Loucy (cell line): ENCODE measurements around the gene LILRB3.

Experiments
- H2AFZ ChIP-seq: fragments of 200-600 bp; sonication (generic); 2 replicates; pipeline ENCODE4 v1.6.0; 2016; ENCODE audit warnings: antibody characterized with exemption, mild to moderate bottlenecking, low read length, moderate library complexity
- H3F3A ChIP-seq: fragments of 200-600 bp; 2 replicates; pipeline ENCODE4 v1.6.0; 2016; ENCODE audit warnings: antibody characterized with exemption, low read depth, mild to moderate bottlenecking
- H3K27me3 ChIP-seq: fragments of 200-600 bp; sonication (generic); 2 replicates; pipeline ENCODE4 v1.6.1; 2014; ENCODE audit warnings: low read length, mild to moderate bottlenecking; ENCODE audit not compliant: insufficient read depth, poor library complexity, severe bottlenecking
- H3K36me3 ChIP-seq: fragments of 200-600 bp; sonication (generic); 2 replicates; pipeline ENCODE4 v1.6.1; 2016; ENCODE audit warnings: low read length; ENCODE audit not compliant: insufficient read depth
- H3K4me1 ChIP-seq: fragments of 200-600 bp; sonication (generic); 2 replicates; pipeline ENCODE4 v1.5.1; 2014; ENCODE audit warnings: low read length, mild to moderate bottlenecking; ENCODE audit not compliant: insufficient read depth, poor library complexity, severe bottlenecking
- H3K4me2 ChIP-seq: fragments of 200-600 bp; sonication (generic); 2 replicates; pipeline ENCODE4 v1.6.0; 2014; ENCODE audit warnings: antibody characterized with exemption, low read length, low read depth, mild to moderate bottlenecking; ENCODE audit not compliant: poor library complexity, severe bottlenecking
- H3K4me3 ChIP-seq: fragments of 200-600 bp; sonication (generic); 2 replicates; pipeline ENCODE4 v1.5.1; 2014; ENCODE audit warnings: low read length, mild to moderate bottlenecking, mixed read lengths; ENCODE audit not compliant: poor library complexity, severe bottlenecking
- H3K79me2 ChIP-seq: fragments of 200-600 bp; sonication (generic); 2 replicates; pipeline ENCODE4 v1.6.1; 2014; ENCODE audit warnings: low read length; ENCODE audit not compliant: insufficient read depth
- H3K9ac ChIP-seq: fragments of 200-600 bp; sonication (generic); 2 replicates; pipeline ENCODE4 v1.6.0; 2014; ENCODE audit warnings: mild to moderate bottlenecking, low read depth, low read length, moderate library complexity; ENCODE audit not compliant: poor library complexity, severe bottlenecking
- H3K9me2 ChIP-seq: fragments of 200-600 bp; sonication (generic); replicated peaks from 2 replicates; pipeline ENCODE4 v1.6.1; 2016; ENCODE audit warnings: low read depth, low read length, mixed read lengths
- H3K9me3 ChIP-seq: fragments of 200-600 bp; sonication (generic); 2 replicates; pipeline ENCODE4 v1.6.1; 2014; ENCODE audit warnings: mild to moderate bottlenecking, antibody characterized with exemption, low read length, low read depth; ENCODE audit not compliant: insufficient read depth
- H4K20me1 ChIP-seq: fragments of 200-600 bp; sonication (generic); 2 replicates; pipeline ENCODE4 v1.6.0; 2014; ENCODE audit warnings: antibody characterized with exemption, low read length, mild to moderate bottlenecking; ENCODE audit not compliant: insufficient read depth, poor library complexity, severe bottlenecking
- CTCF ChIP-seq: fragments of 200-600 bp; sonication (generic); conservative IDR thresholded peaks from 2 replicates; pipeline ENCODE4 v1.5.1; 2014; ENCODE audit warnings: mild to moderate bottlenecking, antibody characterized with exemption, low read length
- EZH2phosphoT487 ChIP-seq: fragments of 200-600 bp; IDR thresholded peaks from 2 replicates; pipeline ENCODE4 v1.6.1; 2018; ENCODE audit warnings: antibody characterized with exemption, mild to moderate bottlenecking, moderate library complexity, borderline replicate concordance

Gene LILRB3

GRCh38 chr19:54201980-54202379 is 20.8 kb downstream of the LILRB3 start:
- peak overlapping the region; percentile 75 for H3K9ac ChIP-seq
- peaks cover 44% of the 10 kb centered on the region for H3K4me1 ChIP-seq
- H3K79me2 ChIP-seq = peaks cover 65% of the 10 kb centered on the region
- no peaks in the 10 kb centered on the region; the same call in 1 of the 2 replicates for H3F3A ChIP-seq
- H3K4me2 ChIP-seq = peak overlapping the region; percentile 100
- H3K9me3 ChIP-seq = no peaks in the 10 kb centered on the region
- H3K36me3 ChIP-seq = peaks cover 57% of the 10 kb centered on the region
- peak overlapping the region; percentile 100 for H3K4me3 ChIP-seq
- peaks cover 60% of the 10 kb centered on the region for H4K20me1 ChIP-seq
- no peak overlapping the region for H2AFZ ChIP-seq
- no peak for TF ChIP-seq EZH2phosphoT487
- no peak for TF ChIP-seq CTCF
- no peaks in the 10 kb centered on the region for H3K9me2 ChIP-seq
- H3K27me3 ChIP-seq = no peaks in the 10 kb centered on the region

GRCh38 chr19:54201172-54201701 is 21.6 kb downstream of the LILRB3 start:
- peaks cover 41% of the 10 kb centered on the region for H3K4me1 ChIP-seq
- H3F3A ChIP-seq = no peaks in the 10 kb centered on the region; the same call in 1 of the 2 replicates
- no peaks in the 10 kb centered on the region for H3K9me2 ChIP-seq
- H4K20me1 ChIP-seq = peaks cover 53% of the 10 kb centered on the region
- peak overlapping the region; percentile 100 for H3K4me2 ChIP-seq
- H2AFZ ChIP-seq = no peak overlapping the region
- H3K9me3 ChIP-seq = no peaks in the 10 kb centered on the region
- H3K27me3 ChIP-seq = no peaks in the 10 kb centered on the region
- TF ChIP-seq EZH2phosphoT487 = no peak
- TF ChIP-seq CTCF = no peak
- H3K9ac ChIP-seq = peak overlapping the region; percentile 75
- peaks cover 50% of the 10 kb centered on the region for H3K36me3 ChIP-seq
- peak overlapping the region; percentile 100 for H3K4me3 ChIP-seq
- peaks cover 58% of the 10 kb centered on the region for H3K79me2 ChIP-seq

GRCh38 chr19:54199401-54199800 is 23.4 kb downstream of the LILRB3 start:
- Histone ChIP-seq H3K79me2 (peaks cover 39% of the 10 kb centered on the region), H3K4me3 (no peak overlapping the region), H3K9me3 (no peaks in the 10 kb centered on the region), H3K4me2 (peak overlapping the region; percentile 80), H3K4me1 (peaks cover 27% of the 10 kb centered on the region), H3K27me3 (no peaks in the 10 kb centered on the region), H4K20me1 (peaks cover 35% of the 10 kb centered on the region), H2AFZ (no peak overlapping the region), H3F3A (no peaks in the 10 kb centered on the region; the same call in 1 of the 2 replicates), H3K36me3 (peaks cover 31% of the 10 kb centered on the region), H3K9ac (peak overlapping the region; percentile 75), H3K9me2 (no peaks in the 10 kb centered on the region)
- TF ChIP-seq EZH2phosphoT487 = no peak
- TF ChIP-seq CTCF = no peak
